ENCODE results near the gene HERPUD1.

HERPUD1 gene

DNA sequence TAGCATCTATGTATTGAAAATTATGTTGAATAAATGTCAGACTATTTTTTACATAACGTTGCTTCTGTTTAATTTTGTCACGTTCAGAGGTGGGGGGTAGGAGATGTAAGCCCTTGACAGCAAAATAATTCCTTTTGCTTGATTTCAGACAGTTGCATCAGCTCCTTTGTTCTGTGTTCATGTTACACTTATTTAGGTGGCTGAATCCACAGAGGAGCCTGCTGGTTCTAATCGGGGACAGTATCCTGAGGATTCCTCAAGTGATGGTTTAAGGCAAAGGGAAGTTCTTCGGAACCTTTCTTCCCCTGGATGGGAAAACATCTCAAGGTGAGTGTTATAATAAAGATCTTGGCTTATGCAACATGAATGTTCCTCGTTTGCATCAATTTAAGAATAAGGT lies 4.5 kb downstream of the HERPUD1 start:
- no peak for DNase-seq

GRCh38 chr16:56936950-56937349 lies 5.0 kb downstream of the HERPUD1 start:
- no peak for DNase-seq

DNA sequence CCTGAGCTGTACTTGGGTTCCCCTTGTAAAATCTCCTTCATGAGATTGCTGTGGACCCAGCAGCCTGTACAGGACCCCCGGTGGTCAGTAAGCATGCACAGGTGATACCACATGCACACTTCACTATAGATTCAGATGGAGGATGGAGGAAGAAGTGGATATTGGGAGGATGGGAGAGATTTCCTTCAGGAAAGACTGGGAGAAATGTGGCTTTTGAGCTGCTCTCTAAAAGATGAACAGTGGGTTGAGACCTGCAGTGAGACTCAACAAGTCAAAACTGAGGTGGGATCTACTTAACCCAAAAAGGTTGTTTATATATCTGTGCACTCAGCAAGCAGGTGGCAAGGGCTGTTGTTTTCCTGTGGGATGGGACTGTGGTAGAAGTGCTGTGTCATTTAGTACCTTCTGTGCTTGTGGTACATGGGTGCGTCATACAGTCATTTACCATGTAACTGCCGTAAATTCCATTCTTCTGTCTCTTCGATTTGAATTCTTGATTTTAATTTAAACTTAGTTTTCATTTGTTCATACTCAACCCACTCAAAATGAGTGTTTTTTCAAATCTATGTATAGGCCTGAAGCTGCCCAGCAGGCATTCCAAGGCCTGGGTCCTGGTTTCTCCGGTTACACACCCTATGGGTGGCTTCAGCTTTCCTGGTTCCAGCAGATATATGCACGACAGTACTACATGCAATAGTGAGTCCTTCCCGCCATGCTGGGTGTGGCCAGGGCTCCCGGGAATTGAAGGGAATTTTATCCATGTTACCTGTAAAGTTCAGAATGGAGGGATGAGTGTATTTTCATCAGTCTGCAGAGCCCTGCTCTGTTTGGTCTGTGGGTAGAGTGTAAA lies 6.9 kb downstream of the HERPUD1 start:
- DNase-seq = no peak

DNA sequence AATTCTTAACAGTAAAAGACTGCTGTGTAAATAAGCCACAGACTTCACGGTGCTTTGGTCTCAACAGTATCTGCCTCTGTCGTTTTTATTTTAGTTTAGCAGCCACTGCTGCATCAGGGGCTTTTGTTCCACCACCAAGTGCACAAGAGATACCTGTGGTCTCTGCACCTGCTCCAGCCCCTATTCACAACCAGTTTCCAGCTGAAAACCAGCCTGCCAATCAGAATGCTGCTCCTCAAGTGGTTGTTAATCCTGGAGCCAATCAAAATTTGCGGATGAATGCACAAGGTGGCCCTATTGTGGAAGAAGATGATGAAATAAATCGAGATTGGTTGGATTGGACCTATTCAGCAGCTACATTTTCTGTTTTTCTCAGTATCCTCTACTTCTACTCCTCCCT lies 7.9 kb downstream of the HERPUD1 start:
- no peak for DNase-seq

GRCh38 chr16:56941092-56941491 lies 9.2 kb downstream of the HERPUD1 start:
- DNase-seq = no peak

- no peak for DNase-seq
These were observed 10.0 kb downstream of the HERPUD1 start for GRCh38 chr16:56941856-56942331.

- DNase-seq = no peak
These were observed 11.9 kb downstream of the HERPUD1 start for GRCh38 chr16:56943761-56944375.

GRCh38 chr16:56944954-56945839 lies 13.3 kb downstream of the HERPUD1 start:
- no peak for DNase-seq

GRCh38 chr16:56945847-56946527 lies 14.0 kb downstream of the HERPUD1 start:
- DNase-seq = no peak

DNA sequence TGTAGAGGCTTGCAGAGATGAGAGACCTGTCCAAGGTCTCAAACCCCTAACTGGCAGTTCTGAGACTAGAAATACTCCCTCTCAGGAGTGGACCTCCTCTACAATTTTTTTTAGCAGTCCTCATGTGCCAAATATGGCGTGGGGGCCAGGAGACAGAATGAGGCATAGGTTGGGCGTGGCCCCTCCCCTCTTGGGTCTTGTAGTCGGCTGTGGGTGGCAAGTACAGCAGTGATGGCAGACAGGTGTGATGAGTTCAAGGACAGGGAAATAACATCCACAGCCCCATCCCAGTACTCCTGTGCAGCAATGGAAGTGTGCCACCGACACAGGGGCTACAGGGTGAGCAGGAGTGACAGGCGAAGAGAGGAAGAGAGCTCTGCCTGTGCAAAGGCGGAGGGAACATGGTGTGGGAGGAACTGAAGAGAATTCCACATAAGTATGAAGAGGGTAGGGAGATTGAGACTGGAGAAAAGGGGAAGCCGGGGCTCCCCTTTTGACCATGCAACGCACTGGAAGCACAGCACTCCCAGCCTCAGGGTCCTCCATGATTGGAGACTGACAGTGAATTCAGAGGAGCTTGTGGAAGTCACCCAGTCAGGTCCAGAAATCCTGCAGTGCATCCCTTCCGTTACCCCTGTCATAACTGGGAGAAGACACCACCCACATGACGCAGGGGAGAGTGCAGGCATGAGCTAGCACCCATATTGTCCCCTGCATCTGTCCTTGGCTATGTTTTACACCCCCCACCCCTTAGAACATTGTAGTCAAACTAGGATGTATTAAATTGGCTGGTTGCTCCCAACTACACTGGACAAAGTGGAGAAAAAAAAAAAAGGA lies 15.0 kb downstream of the HERPUD1 start:
- DNase-seq = no peak

- no peak for DNase-seq
These were observed 15.7 kb downstream of the HERPUD1 start for GRCh38 chr16:56947604-56947995.

GRCh38 chr16:56948234-56948633 lies 16.3 kb downstream of the HERPUD1 start:
- DNase-seq = no peak

DNA sequence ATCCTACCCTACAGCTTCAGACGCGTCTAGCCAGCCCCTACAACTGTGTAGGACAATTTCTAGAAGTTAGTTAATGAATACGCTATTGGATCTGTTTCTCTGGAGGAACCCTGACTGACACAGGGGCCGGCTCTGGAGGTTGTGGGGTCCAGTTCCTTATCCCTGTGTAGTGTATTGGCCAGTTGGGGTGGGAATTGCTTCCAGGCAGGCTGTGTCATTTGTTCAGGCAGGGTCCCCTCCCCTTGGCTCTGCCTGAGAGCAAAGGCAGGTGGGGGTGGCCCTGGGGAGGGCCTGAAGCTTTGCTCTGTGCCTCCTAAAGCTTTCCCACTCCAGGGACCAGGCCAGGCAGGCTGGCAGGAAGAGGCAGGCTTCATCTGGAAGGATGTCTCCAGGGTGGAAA lies 18.1 kb downstream of the HERPUD1 start:
- DNase-seq = no peak

- no peak for DNase-seq
These were observed 18.5 kb downstream of the HERPUD1 start for GRCh38 chr16:56950455-56950854.

- DNase-seq = peak; percentile 11
These were observed 19.2 kb downstream of the HERPUD1 start for GRCh38 chr16:56950881-56951771.

DNA sequence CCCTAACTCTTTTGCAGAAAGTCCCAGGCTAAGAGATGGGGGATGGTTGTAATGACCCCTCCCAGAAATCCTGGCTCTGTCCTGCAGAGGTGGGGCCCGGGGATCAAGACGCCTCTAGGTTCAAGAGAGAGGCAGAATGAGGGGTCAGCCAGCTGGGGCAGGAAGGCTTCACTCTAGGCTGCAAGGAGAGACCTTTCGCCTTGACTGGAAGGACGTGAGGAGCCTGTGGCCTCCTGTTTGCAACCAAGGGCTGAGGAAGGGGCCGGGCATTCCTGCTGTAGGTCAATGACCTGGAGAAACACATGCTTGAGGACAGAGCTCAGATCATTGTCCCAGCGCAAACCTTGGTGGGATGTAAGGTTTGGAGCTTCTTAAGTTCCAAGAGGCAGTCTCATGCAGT lies 21.1 kb downstream of the HERPUD1 start:
- DNase-seq = no peak

- DNase-seq = no peak
These were observed 24.1 kb downstream of the HERPUD1 start for GRCh38 chr16:56956076-56956475.

DNA sequence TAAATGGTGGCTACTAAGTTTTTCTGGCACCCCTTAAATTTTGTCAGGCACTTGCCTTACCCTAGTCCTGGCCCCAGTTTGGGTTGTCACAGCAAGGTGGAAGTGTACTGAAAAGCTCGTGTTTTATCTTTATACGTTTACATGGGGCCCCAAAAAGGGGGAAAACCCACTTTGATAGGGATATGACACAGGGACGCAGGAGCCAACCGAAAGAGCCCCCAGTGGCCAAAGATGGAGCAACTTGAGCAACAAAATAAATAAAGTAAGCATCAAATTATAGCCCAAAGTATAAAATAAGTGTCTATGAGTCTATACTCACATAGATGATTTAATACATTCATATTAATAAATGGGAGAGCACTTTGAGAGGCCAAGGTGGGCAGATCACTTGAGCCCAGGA lies 24.8 kb downstream of the HERPUD1 start:
- DNase-seq = no peak

DNA sequence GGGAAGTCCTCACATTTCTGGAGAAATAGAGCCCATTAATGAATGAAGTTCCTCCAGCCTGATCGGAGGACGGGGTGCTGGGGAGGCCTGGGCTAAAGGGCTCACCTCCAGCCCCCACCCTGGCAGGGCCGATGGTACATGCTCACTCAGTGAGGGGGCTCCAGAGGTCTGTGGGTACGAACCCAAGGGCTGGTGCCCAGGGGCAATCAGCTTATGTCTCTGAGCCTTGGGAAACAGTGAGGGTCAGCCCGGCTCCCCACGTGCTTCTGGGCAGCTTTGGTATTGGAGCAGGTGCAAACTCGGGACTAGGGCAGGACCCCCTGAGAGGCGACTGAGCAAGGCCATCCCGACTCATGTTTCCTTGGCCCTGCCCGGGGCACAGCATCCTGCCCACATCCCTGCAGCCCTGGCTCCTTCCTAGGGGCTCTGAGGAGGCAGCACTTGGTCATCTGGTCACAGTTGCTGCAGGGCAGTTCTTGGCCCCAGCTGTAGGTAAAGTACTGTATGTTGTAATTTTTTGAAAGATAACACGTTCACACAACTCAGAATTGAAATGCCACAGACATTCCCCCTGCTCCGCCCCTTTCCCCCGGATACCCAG lies 28.8 kb downstream of the HERPUD1 start:
- DNase-seq = no peak

DNA sequence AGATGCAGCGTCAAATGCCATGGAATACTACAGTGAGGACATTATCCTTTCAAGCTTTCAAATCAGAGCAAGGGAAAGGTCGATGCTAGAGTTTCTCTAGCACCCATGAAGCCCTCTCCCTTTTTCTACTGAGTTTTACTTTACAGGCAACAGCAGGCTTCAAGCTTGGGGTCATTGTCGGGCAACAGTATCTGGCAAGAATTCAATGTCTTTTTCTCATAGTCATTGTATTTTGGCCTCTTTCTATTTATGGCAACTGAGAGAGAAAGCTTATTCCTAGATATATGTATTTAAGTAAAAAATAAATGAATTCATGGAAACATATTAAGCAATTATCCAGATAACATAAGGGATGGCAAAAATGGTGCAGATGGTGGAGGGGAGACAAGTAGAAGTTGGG lies 29.4 kb downstream of the HERPUD1 start:
- no peak for DNase-seq
